DND-41 (cell line): Measurements from ENCODE around the gene ACSL3.

ENCODE experiments used
- EZH2 ChIP-seq: IDR thresholded peaks from 3 replicates; pipeline ENCODE4 v1.6.1; 2012; ENCODE audit warnings: borderline replicate concordance, low read depth, mild to moderate bottlenecking, moderate library complexity, low read length, inconsistent platforms; ENCODE audit not compliant: severe bottlenecking
- TF ChIP-seq, protein P1 (sequence below): IDR thresholded peaks from 2 replicates; pipeline ENCODE4 v1.5.1; 2012; ENCODE audit warnings: borderline replicate concordance, low read length, moderate library complexity, mild to moderate bottlenecking; ENCODE audit not compliant: poor library complexity, severe bottlenecking; ENCODE audit errors: extremely low read depth

DNA sequence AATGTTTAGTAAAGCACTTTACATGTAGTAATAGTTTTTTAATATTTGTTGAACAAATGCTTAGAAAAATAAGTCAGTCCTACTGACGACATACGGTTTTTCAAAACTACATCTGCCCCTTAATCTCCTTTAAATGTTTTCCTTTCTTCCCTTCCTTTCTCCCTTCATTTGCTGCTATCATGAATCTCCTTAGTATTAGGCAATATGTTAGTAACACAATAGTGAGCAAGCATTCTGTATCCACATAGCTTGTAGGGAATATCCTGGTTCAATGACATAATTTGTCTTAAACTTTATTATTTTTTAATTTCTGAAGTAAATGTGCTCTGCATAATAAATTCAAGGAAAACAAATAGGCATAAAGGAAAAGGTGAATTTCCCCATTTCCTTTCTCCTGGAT, 79.1 kb downstream of the ACSL3 start:
- TF ChIP-seq, protein P1, sequence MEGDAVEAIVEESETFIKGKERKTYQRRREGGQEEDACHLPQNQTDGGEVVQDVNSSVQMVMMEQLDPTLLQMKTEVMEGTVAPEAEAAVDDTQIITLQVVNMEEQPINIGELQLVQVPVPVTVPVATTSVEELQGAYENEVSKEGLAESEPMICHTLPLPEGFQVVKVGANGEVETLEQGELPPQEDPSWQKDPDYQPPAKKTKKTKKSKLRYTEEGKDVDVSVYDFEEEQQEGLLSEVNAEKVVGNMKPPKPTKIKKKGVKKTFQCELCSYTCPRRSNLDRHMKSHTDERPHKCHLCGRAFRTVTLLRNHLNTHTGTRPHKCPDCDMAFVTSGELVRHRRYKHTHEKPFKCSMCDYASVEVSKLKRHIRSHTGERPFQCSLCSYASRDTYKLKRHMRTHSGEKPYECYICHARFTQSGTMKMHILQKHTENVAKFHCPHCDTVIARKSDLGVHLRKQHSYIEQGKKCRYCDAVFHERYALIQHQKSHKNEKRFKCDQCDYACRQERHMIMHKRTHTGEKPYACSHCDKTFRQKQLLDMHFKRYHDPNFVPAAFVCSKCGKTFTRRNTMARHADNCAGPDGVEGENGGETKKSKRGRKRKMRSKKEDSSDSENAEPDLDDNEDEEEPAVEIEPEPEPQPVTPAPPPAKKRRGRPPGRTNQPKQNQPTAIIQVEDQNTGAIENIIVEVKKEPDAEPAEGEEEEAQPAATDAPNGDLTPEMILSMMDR: no peak
- no peak for TF ChIP-seq EZH2
